Measurements from ENCODE around the gene BMF. TPM values are rescaled to one million over a fixed set of nuclear protein-coding genes. Genes with fewer than 3 reads are reported as not detected.

BMF gene
- total and polyA plus RNA-seq, 8 donors: 16.2 to 58.6 (median 50.6) TPM

- intact Hi-C loops (cut with DNase I): no loop called here
- peaks cover 6 to 36% of the 10 kb centered on the region in 2 donors for H3K4me1 ChIP-seq
- H3K9me3 ChIP-seq: no peaks in the 10 kb centered on the region
- no peak for TF ChIP-seq CTCF (IDR thresholded peaks at IDR 0.05)
- H3K36me3 ChIP-seq: no peaks in the 10 kb centered on the region
- peak in 1 of 4 donors; percentile 31 for DNase-seq
- H3K27ac ChIP-seq: no peak overlapping the region
- H3K4me3 ChIP-seq: no peak overlapping the region
- H3K27me3 ChIP-seq: no peaks in the 10 kb centered on the region
- ATAC-seq: no peak
Measured at GRCh38 chr15:40058476-40059140, 50.1 kb downstream of the BMF start.

GRCh38 chr15:40055576-40056293 is 52.9 kb downstream of the BMF start:
- ATAC-seq (no peak), DNase-seq (peak in 1 of 4 donors; percentile 22)
- intact Hi-C loops (cut with DNase I): no loop called here

GRCh38 chr15:40054855-40055575 is 53.7 kb downstream of the BMF start:
- no peak overlapping the region for H3K4me3 ChIP-seq
- H3K27ac ChIP-seq: no peak overlapping the region
- DNase-seq (peak in 1 of 4 donors; percentile 53), ATAC-seq (peak; percentile 57)
- no peaks in the 10 kb centered on the region for H3K27me3 ChIP-seq
- H3K36me3 ChIP-seq: no peaks in the 10 kb centered on the region
- peaks cover 6 to 44% of the 10 kb centered on the region in 2 donors for H3K4me1 ChIP-seq
- intact Hi-C loops (cut with DNase I): no loop called here
- TF ChIP-seq CTCF (IDR thresholded peaks at IDR 0.05): no peak
- H3K9me3 ChIP-seq: no peaks in the 10 kb centered on the region

More at GRCh38 chr15:40055576-40056293, 52.9 kb downstream of the BMF start:
- TF ChIP-seq CTCF (IDR thresholded peaks at IDR 0.05): no peak
- Histone ChIP-seq H3K27me3 (no peaks in the 10 kb centered on the region), H3K9me3 (no peaks in the 10 kb centered on the region), H3K36me3 (no peaks in the 10 kb centered on the region), H3K4me1 (peaks cover 6 to 44% of the 10 kb centered on the region in 2 donors), H3K27ac (no peak overlapping the region), H3K4me3 (no peak overlapping the region)

GRCh38 chr15:40054605-40054854 is 54.1 kb downstream of the BMF start:
- Histone ChIP-seq H3K4me3 (no peak overlapping the region), H3K27ac (no peak overlapping the region), H3K27me3 (no peaks in the 10 kb centered on the region), H3K36me3 (no peaks in the 10 kb centered on the region), H3K9me3 (no peaks in the 10 kb centered on the region), H3K4me1 (peaks cover 6 to 48% of the 10 kb centered on the region in 2 donors)
- no peak for DNase-seq
- TF ChIP-seq CTCF (IDR thresholded peaks at IDR 0.05): no peak
- intact Hi-C loops (cut with DNase I): no loop called here
- no peak for ATAC-seq
